H1 (cell line): ENCODE measurements around the gene CBX2. TPM values are rescaled to one million over a fixed set of nuclear protein-coding genes. Genes with fewer than 3 reads are reported as not detected.
A peak's percentile ranks its signal among the peaks of the same experiment; 100 is the strongest.

Source experiments
- CEBPB ChIP-seq: IDR thresholded peaks from 2 replicates; pipeline ENCODE4 v1.6.1; 2012; ENCODE audit warnings: low read depth, low read length
- CHD2 ChIP-seq: IDR thresholded peaks from 2 replicates; pipeline ENCODE4 v1.6.1; 2012; ENCODE audit warnings: low read length, improper control_type of control experiment
- E2F6 ChIP-seq: IDR thresholded peaks from 2 replicates; pipeline ENCODE4 v1.6.1; 2012; ENCODE audit warnings: inconsistent platforms
- EP300 ChIP-seq, 2 experiments: IDR thresholded peaks; 1 replicate in 1 of 2; 2 replicates in 1 of 2; pipeline ENCODE4 v1.6.1; 2011 to 2012; ENCODE audit warnings: low read depth in 2 of 2, low read length in 2 of 2, mild to moderate bottlenecking in 2 of 2, borderline replicate concordance in 1 of 2, inconsistent platforms in 1 of 2, moderate library complexity in 1 of 2
- GABPA ChIP-seq: IDR thresholded peaks from 2 replicates; pipeline ENCODE4 v1.6.1; 2011; ENCODE audit warnings: mild to moderate bottlenecking, low read length, moderate library complexity, borderline replicate concordance; ENCODE audit not compliant: insufficient read depth
- KDM1A ChIP-seq: fragments of 200-600, 300-600 bp; sonication (generic); IDR thresholded peaks from 2 replicates; pipeline ENCODE4 v1.7.1; 2016; ENCODE audit warnings: mild to moderate bottlenecking, low read length, borderline replicate concordance
- NRF1 ChIP-seq: IDR thresholded peaks from 2 replicates; pipeline ENCODE4 v1.6.1; 2011; ENCODE audit warnings: mild to moderate bottlenecking, low read depth, low read length, improper control_type of control experiment
- RAD21 ChIP-seq, 2 experiments: IDR thresholded peaks in 1 of 2; conservative IDR thresholded peaks in 1 of 2; 2 replicates each; pipeline ENCODE4 v1.6.1; 2011; ENCODE audit warnings: low read depth in 2 of 2, low read length in 2 of 2, improper control_type of control experiment in 1 of 2, inconsistent platforms in 1 of 2, mild to moderate bottlenecking in 1 of 2, moderate library complexity in 1 of 2
- SAP30 ChIP-seq: fragments of 300-600 bp; sonication (generic); IDR thresholded peaks from 2 replicates; pipeline ENCODE4 v1.7.1; 2012; ENCODE audit warnings: low read length, moderate library complexity, mild to moderate bottlenecking, inconsistent platforms; ENCODE audit not compliant: insufficient read depth, insufficient replicate concordance
- SIN3A ChIP-seq, 2 experiments: IDR thresholded peaks in 1 of 2; conservative IDR thresholded peaks in 1 of 2; 2 replicates each; pipeline ENCODE4 v1.6.1; 2011 to 2012; ENCODE audit warnings: low read length in 2 of 2, improper control_type of control experiment in 1 of 2, low read depth in 1 of 2, mild to moderate bottlenecking in 1 of 2
- SIRT6 ChIP-seq: IDR thresholded peaks from one replicate; pipeline ENCODE4 v1.7.1; 2012; ENCODE audit warnings: low read length, inconsistent platforms
- SP1 ChIP-seq: IDR thresholded peaks from 2 replicates; pipeline ENCODE4 v1.6.1; 2011; ENCODE audit warnings: low read depth, low read length
- SUZ12 ChIP-seq: fragments of 200-600 bp; sonication (generic); IDR thresholded peaks from 2 replicates; pipeline ENCODE4 v1.6.1; 2012; ENCODE audit warnings: mild to moderate bottlenecking, inconsistent platforms, low read length, moderate library complexity, mixed read lengths
- TCF12 ChIP-seq: IDR thresholded peaks from 2 replicates; pipeline ENCODE4 v1.6.1; 2011; ENCODE audit warnings: low read depth, mild to moderate bottlenecking, low read length
- TEAD4 ChIP-seq: IDR thresholded peaks from 2 replicates; pipeline ENCODE4 v1.6.1; 2012; ENCODE audit warnings: low read depth, low read length, inconsistent platforms, mixed read lengths
- USF2 ChIP-seq: IDR thresholded peaks from 2 replicates; pipeline ENCODE4 v1.6.1; 2011; ENCODE audit warnings: low read length, improper control_type of control experiment
- ZNF274 ChIP-seq: IDR thresholded peaks from 2 replicates; pipeline ENCODE4 v1.7.0; 2012; ENCODE audit warnings: low read length, borderline replicate concordance; ENCODE audit errors: extremely low read depth
- polyA plus RNA-seq, 7 experiments: library from polyadenylated mRNA; depleted of rRNA in 3 of 7; stranded (reverse) in 5 of 7; unstranded in 2 of 7; fragments of >200 nt in 5 of 7; fragments of 200-250 nt in 2 of 7; gene quantifications; 1 replicate in 5 of 7; 2 replicates in 1 of 7; 4 replicates in 1 of 7; pipeline versions ENCODE4 v1.2.1 to v1.2.3, GENCODE V29; 2011 to 2013; ENCODE audit warnings: missing spikeins in 2 of 7, mixed read lengths in 2 of 7
- total RNA-seq: library from RNA; stranded (reverse); fragmentation: NEBNext Ultra II Directional; extraction: Animal tissue kit (Norgen Biotek cat#: 25700); gene quantifications from 2 replicates; pipeline ENCODE4 v1.2.1, GENCODE V29; 2021
- TF ChIP-seq, protein P1 (sequence below), 3 experiments: IDR thresholded peaks; 1 replicate in 2 of 3; 2 replicates in 1 of 3; pipeline versions ENCODE4 v1.5.1 to v1.6.1; 2011; ENCODE audit warnings: low read length in 3 of 3, mild to moderate bottlenecking in 3 of 3, inconsistent platforms in 2 of 3, low read depth in 1 of 3, moderate library complexity in 1 of 3; ENCODE audit not compliant: insufficient read depth in 1 of 3; ENCODE audit errors: control extremely low read depth in 1 of 3

Gene CBX2
- total and polyA plus RNA-seq, 2 of the 8 experiments (the other 6 are each of a cell fraction or from before 2014, with no cell fraction given): 64.3 to 83.9 TPM

GRCh38 chr17:79832218-79833109, 54.5 kb downstream of the CBX2 start (continued):
- TF ChIP-seq RAD21 (IDR thresholded peaks at IDR 0.05 in 1 of 2, conservative IDR thresholded peaks at IDR 0.05 in 1 of 2; ENCODE audit: low read depth in 2 of 2, low read length in 2 of 2): no peak
- TF ChIP-seq EP300 (IDR thresholded peaks at IDR 0.05; ENCODE audit: borderline replicate concordance in 1 of 2, low read depth in 2 of 2, low read length in 2 of 2): no peak
- no peak for TF ChIP-seq TCF12
- TF ChIP-seq SUZ12: peak; percentile 58; the same call in 1 of the 2 replicates
- TF ChIP-seq SIN3A (conservative IDR thresholded peaks at IDR 0.05 in 1 of 2, IDR thresholded peaks at IDR 0.05 in 1 of 2; ENCODE audit: low read depth in 1 of 2, low read length in 2 of 2): no peak
- TF ChIP-seq SAP30: no peak
- TF ChIP-seq TEAD4: peak; percentile 88
- no peak for TF ChIP-seq CEBPB
- TF ChIP-seq SIRT6: no peak
- no peak for TF ChIP-seq GABPA
- TF ChIP-seq E2F6: no peak
- TF ChIP-seq ZNF274: no peak
- TF ChIP-seq CHD2: no peak
- TF ChIP-seq KDM1A: no peak
- no peak for TF ChIP-seq USF2
- no peak for TF ChIP-seq NRF1
- TF ChIP-seq, protein P1, sequence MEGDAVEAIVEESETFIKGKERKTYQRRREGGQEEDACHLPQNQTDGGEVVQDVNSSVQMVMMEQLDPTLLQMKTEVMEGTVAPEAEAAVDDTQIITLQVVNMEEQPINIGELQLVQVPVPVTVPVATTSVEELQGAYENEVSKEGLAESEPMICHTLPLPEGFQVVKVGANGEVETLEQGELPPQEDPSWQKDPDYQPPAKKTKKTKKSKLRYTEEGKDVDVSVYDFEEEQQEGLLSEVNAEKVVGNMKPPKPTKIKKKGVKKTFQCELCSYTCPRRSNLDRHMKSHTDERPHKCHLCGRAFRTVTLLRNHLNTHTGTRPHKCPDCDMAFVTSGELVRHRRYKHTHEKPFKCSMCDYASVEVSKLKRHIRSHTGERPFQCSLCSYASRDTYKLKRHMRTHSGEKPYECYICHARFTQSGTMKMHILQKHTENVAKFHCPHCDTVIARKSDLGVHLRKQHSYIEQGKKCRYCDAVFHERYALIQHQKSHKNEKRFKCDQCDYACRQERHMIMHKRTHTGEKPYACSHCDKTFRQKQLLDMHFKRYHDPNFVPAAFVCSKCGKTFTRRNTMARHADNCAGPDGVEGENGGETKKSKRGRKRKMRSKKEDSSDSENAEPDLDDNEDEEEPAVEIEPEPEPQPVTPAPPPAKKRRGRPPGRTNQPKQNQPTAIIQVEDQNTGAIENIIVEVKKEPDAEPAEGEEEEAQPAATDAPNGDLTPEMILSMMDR (IDR thresholded peaks at IDR 0.05; ENCODE audit: control extremely low read depth in 1 of 3, insufficient read depth in 1 of 3, low read depth in 1 of 3, low read length in 3 of 3): no peak
- TF ChIP-seq SP1: no peak
